OCI-LY7 (cell line): ENCODE results near the gene ZNF649.

Source experiments
- CTCF ChIP-seq: fragments of 200-600 bp; sonication (generic); conservative IDR thresholded peaks from 2 replicates; pipeline ENCODE4 v1.5.1; 2014; ENCODE audit warnings: mild to moderate bottlenecking, antibody characterized with exemption, low read length, moderate library complexity, mixed read lengths
- EZH2phosphoT487 ChIP-seq: fragments of 200-600 bp; sonication (generic); IDR thresholded peaks from 2 replicates; pipeline ENCODE4 v1.6.1; 2018; ENCODE audit warnings: low read depth, borderline replicate concordance, mild to moderate bottlenecking, mixed run types, antibody characterized with exemption, low read length, moderate library complexity, mixed read lengths

GRCh38 chr19:51882518-51882917 lies 22.3 kb downstream of the ZNF649 start:
- TF ChIP-seq CTCF (no peak), EZH2phosphoT487 (no peak)
